Central memory CD8-positive, alpha-beta T cell (primary cell): ENCODE results near the gene DNAH8.

ENCODE experiments used
- ATAC-seq: fragments of 150-1000 bp; cut with Tn5 transposase; replicated peaks from 2 replicates; pipeline ENCODE4 v1.10.0; 2022; ENCODE audit warnings: mild to moderate bottlenecking, moderate FRiP score, moderate number of reproducible peaks; ENCODE audit not compliant: poor library complexity, severe bottlenecking; ENCODE audit errors: extremely low read depth
- DNase-seq, 2 donors: peaks; one replicate each; pipeline ENCODE4 v3.0.0; 2021; ENCODE audit warnings: low spot score in 2 of 2
- H3K27ac Mint-ChIP-seq: one replicate; pipeline ENCODE4 v1.8.0; 2022; ENCODE audit warnings: low read depth, mild to moderate bottlenecking, moderate library complexity, mixed read lengths
- H3K27me3 Mint-ChIP-seq: one replicate; pipeline ENCODE4 v1.8.0; 2022; ENCODE audit warnings: mixed read lengths
- H3K36me3 Mint-ChIP-seq: one replicate; pipeline ENCODE4 v1.8.0; 2022; ENCODE audit warnings: mild to moderate bottlenecking, moderate library complexity, mixed read lengths; ENCODE audit not compliant: insufficient read depth
- H3K4me1 Mint-ChIP-seq: one replicate; pipeline ENCODE4 v1.8.0; 2022; ENCODE audit warnings: mixed read lengths
- H3K4me3 Mint-ChIP-seq: one replicate; pipeline ENCODE4 v1.8.0; 2022; ENCODE audit warnings: mild to moderate bottlenecking, moderate library complexity, mixed read lengths
- H3K9me3 Mint-ChIP-seq: one replicate; pipeline ENCODE4 v1.8.0; 2022; ENCODE audit warnings: mixed read lengths

Gene DNAH8

GRCh38 chr6:39009476-39009875 lies 294.4 kb downstream of the DNAH8 start:
- peaks cover 79% of the 10 kb centered on the region for H3K27me3 Mint-ChIP-seq
- no peaks in the 10 kb centered on the region for H3K36me3 Mint-ChIP-seq
- no peaks in the 10 kb centered on the region for H3K4me1 Mint-ChIP-seq
- DNase-seq (no peak), ATAC-seq (no peak)
- no peak overlapping the region for H3K4me3 Mint-ChIP-seq
- H3K9me3 Mint-ChIP-seq, result no peaks in the 10 kb centered on the region
- H3K27ac Mint-ChIP-seq, result no peak overlapping the region

- Mint-ChIP-seq H3K4me1 (no peaks in the 10 kb centered on the region), H3K27me3 (peaks cover 35% of the 10 kb centered on the region), H3K9me3 (no peaks in the 10 kb centered on the region), H3K36me3 (no peaks in the 10 kb centered on the region), H3K4me3 (no peak overlapping the region), H3K27ac (no peak overlapping the region)
- no peak for DNase-seq
- no peak for ATAC-seq
These were observed 301.9 kb downstream of the DNAH8 start for GRCh38 chr6:39016839-39017546.

DNA sequence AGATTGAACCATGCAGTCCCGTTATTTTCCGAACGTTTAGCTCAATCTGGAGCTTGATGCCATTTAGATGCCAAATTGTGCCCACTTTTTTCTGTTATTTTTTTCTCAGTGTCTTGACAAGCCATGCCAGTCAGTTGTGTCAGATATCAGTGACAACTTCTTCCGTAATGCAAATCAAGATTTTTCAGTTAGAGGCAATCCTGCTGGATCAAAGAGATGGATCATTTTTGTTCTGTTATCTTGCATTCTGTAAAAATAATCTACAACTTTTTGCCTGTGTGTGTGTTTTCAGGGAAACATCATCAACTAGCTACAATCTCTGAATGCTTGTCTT lies 302.4 kb downstream of the DNAH8 start:
- no peaks in the 10 kb centered on the region for H3K36me3 Mint-ChIP-seq
- no peak overlapping the region for H3K4me3 Mint-ChIP-seq
- H3K4me1 Mint-ChIP-seq, result no peaks in the 10 kb centered on the region
- no peaks in the 10 kb centered on the region for H3K9me3 Mint-ChIP-seq
- ATAC-seq, result no peak
- peaks cover 30% of the 10 kb centered on the region for H3K27me3 Mint-ChIP-seq
- no peak for DNase-seq
- no peak overlapping the region for H3K27ac Mint-ChIP-seq

- no peaks in the 10 kb centered on the region for H3K9me3 Mint-ChIP-seq
- peaks cover 24% of the 10 kb centered on the region for H3K27me3 Mint-ChIP-seq
- DNase-seq (no peak), ATAC-seq (no peak)
- no peaks in the 10 kb centered on the region for H3K36me3 Mint-ChIP-seq
- no peaks in the 10 kb centered on the region for H3K4me1 Mint-ChIP-seq
- H3K4me3 Mint-ChIP-seq, result no peak overlapping the region
- H3K27ac Mint-ChIP-seq, result no peak overlapping the region
These were observed 303.0 kb downstream of the DNAH8 start for GRCh38 chr6:39018103-39018502.

DNA sequence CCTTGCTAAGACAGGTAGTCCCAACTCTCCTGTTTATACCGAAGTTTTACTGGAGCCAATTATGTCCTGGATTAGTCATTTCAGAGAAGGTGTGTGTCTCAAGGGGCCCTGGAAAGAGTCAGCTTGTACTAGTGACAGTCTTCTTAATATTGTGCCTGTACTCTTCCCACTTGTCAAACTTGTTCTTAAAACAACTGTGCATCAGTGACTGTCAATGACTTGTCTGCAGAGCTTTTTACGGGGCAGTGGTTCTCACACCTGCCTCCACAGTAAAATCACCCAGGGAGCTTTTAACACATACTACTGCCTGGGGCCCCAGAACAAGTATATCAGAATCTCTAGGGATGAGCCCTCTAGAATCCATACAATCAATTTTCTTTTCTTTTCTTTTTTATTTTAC lies 305.0 kb downstream of the DNAH8 start:
- Mint-ChIP-seq H3K4me1 (no peaks in the 10 kb centered on the region), H3K4me3 (no peak overlapping the region), H3K27ac (no peak overlapping the region), H3K27me3 (peaks cover 4% of the 10 kb centered on the region), H3K9me3 (no peaks in the 10 kb centered on the region), H3K36me3 (no peaks in the 10 kb centered on the region)
- ATAC-seq (no peak), DNase-seq (no peak)

GRCh38 chr6:39021041-39021440 lies 305.9 kb downstream of the DNAH8 start:
- no peak overlapping the region for H3K27ac Mint-ChIP-seq
- no peaks in the 10 kb centered on the region for H3K36me3 Mint-ChIP-seq

DNA sequence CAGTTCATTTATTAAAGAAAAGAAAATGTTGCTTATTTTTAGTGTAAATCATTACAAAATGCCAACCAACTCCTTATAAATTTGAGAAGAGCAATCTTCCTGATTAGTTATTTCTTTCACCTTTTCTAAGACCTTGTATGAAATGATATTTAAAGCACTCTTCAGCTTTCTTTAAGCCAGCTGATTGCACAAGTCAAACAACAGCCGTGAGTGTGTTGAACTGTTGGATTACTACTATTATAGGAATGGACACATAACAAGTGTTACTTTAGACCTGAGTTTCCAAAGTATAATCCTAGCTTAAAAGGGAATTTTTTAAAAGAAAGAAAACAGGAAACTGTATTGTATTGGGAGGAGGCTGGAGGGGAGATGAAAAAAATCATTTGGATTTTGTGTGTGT lies 306.7 kb downstream of the DNAH8 start:
- no peak overlapping the region for H3K27ac Mint-ChIP-seq
- H3K27me3 Mint-ChIP-seq, result peaks cover 11% of the 10 kb centered on the region
- H3K4me3 Mint-ChIP-seq, result no peak overlapping the region
- no peak for DNase-seq
- no peaks in the 10 kb centered on the region for H3K9me3 Mint-ChIP-seq
- ATAC-seq, result no peak
- no peaks in the 10 kb centered on the region for H3K4me1 Mint-ChIP-seq
- no peaks in the 10 kb centered on the region for H3K36me3 Mint-ChIP-seq

More at GRCh38 chr6:39021041-39021440, 305.9 kb downstream of the DNAH8 start:
- Mint-ChIP-seq H3K4me3 (no peak overlapping the region), H3K9me3 (no peaks in the 10 kb centered on the region), H3K4me1 (no peaks in the 10 kb centered on the region), H3K27me3 (peaks cover 3% of the 10 kb centered on the region)
- ATAC-seq (no peak), DNase-seq (no peak)

DNA sequence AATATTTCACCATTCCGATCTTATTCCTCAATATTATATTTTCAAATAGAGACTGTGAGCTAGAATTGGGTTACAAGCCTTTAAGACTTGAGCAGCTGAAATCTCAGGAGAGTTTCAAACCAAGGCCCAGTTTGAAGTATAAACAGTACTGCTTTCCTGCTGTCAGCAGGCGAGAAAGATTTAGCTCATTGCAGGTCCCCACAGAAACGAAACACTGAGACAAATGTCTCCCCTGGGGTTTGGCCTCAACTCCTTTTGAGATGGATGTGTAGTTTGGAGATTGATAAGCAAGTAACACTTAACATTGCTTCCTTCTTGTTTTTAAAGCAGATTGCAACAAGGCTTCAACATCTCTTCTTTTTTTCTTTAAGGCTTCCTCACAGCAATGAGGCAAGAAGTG lies 311.1 kb downstream of the DNAH8 start:
- H3K27ac Mint-ChIP-seq, result no peak overlapping the region
- H3K4me3 Mint-ChIP-seq, result no peak overlapping the region
- no peak for ATAC-seq
- H3K36me3 Mint-ChIP-seq, result no peaks in the 10 kb centered on the region
- no peaks in the 10 kb centered on the region for H3K9me3 Mint-ChIP-seq
- H3K4me1 Mint-ChIP-seq, result no peaks in the 10 kb centered on the region
- H3K27me3 Mint-ChIP-seq, result peaks cover 43% of the 10 kb centered on the region
- DNase-seq, result no peak

- peak; percentile 19 to 24 for DNase-seq
- no peak overlapping the region for H3K4me3 Mint-ChIP-seq
- no peak overlapping the region for H3K27ac Mint-ChIP-seq
- no peaks in the 10 kb centered on the region for H3K4me1 Mint-ChIP-seq
- peaks cover 68% of the 10 kb centered on the region for H3K27me3 Mint-ChIP-seq
- ATAC-seq, result no peak
- H3K9me3 Mint-ChIP-seq, result no peaks in the 10 kb centered on the region
- no peaks in the 10 kb centered on the region for H3K36me3 Mint-ChIP-seq
These were observed 314.3 kb downstream of the DNAH8 start for GRCh38 chr6:39029156-39030011.

DNA sequence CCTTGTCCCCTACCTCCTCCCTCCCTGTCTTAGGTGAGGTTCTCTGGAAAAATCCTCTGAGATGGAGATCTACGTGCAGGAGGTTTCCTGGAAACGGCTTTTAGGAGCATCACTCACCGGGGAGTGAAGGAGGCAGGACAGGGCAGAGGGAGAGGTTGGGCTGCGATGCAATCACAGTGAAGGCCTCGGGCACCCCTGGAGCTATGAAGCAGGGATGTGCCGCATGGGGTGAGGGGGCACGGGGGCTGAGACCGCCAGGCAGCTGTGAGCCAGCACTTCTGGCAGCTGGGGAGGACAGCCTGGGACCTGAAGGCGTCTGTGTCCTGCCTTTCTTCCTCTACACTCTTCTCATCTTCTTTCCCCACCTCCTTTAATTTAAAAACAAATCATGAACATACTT lies 320.6 kb downstream of the DNAH8 start:
- H3K27me3 Mint-ChIP-seq, result peaks cover 84% of the 10 kb centered on the region
- H3K9me3 Mint-ChIP-seq, result no peaks in the 10 kb centered on the region
- ATAC-seq, result no peak

DNA sequence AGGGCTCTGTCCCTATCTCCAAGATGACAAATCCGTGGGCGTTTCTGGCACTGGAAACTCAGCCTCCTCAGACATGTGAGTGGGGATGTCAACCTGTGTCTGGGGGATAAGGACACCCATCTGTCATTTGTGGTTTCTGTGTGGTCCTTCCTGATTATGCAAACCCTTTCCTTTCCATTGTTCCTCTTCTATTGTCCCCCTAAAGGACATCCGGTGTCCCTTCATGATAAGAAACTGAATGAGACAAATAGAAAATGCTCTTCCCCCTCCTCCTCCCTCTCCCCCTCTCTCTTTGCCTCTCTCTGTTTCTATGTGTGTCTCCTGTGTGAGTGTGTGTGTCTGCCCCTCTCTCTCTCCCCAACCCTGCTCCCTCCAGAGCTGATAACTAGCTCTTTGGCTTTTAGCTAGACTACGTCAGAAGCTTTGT lies 322.0 kb downstream of the DNAH8 start:
- Mint-ChIP-seq H3K36me3 (no peaks in the 10 kb centered on the region), H3K27me3 (peaks cover 91% of the 10 kb centered on the region), H3K27ac (no peak overlapping the region), H3K4me3 (no peak overlapping the region), H3K9me3 (no peaks in the 10 kb centered on the region), H3K4me1 (no peaks in the 10 kb centered on the region)
- DNase-seq (no peak), ATAC-seq (no peak)

More for the DNA sequence above, 320.6 kb downstream of the DNAH8 start:
- H3K27ac Mint-ChIP-seq, result no peak overlapping the region
- no peaks in the 10 kb centered on the region for H3K36me3 Mint-ChIP-seq
- H3K4me3 Mint-ChIP-seq, result no peak overlapping the region
- H3K4me1 Mint-ChIP-seq, result no peaks in the 10 kb centered on the region
- no peak for DNase-seq

- H3K4me1 Mint-ChIP-seq, result no peaks in the 10 kb centered on the region
- peaks cover 91% of the 10 kb centered on the region for H3K27me3 Mint-ChIP-seq
- DNase-seq, result no peak
- ATAC-seq, result no peak
- H3K36me3 Mint-ChIP-seq, result no peaks in the 10 kb centered on the region
- H3K9me3 Mint-ChIP-seq, result no peaks in the 10 kb centered on the region
- no peak overlapping the region for H3K4me3 Mint-ChIP-seq
- no peak overlapping the region for H3K27ac Mint-ChIP-seq
These were observed 322.6 kb downstream of the DNAH8 start for GRCh38 chr6:39037707-39038106.

DNA sequence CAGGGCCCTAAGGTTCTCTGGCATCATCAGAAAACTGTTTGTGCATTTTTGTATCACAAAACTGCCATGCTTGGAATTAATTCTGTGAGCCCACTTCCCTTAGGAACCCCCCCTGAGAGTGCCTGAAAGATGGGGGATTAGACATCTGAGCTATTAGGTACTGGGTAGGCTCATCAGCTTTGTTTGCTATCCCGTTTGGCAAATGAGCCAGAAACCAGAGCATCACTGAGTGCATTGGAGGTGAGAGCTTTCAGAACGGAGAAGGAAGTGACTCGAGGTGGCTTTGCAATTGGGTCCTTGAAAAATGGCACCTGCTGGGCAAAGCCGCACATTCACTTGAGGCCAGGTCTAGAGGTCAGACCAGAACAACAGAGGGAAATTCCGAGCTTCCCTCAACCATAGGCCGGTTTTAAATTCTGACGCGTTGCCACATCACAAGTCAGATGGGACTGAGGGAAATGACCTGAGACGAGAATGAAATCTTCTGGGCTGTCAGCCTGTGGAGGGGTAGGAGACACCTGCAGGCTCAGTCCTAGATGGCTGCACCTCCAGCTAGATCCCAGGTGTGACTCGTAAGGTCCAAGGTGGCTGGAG lies 325.1 kb downstream of the DNAH8 start:
- no peak overlapping the region for H3K27ac Mint-ChIP-seq
- ATAC-seq (no peak), DNase-seq (no peak)
- peaks cover 72% of the 10 kb centered on the region for H3K27me3 Mint-ChIP-seq
- H3K4me1 Mint-ChIP-seq, result no peaks in the 10 kb centered on the region
- H3K36me3 Mint-ChIP-seq, result no peaks in the 10 kb centered on the region
- no peaks in the 10 kb centered on the region for H3K9me3 Mint-ChIP-seq
- no peak overlapping the region for H3K4me3 Mint-ChIP-seq
